Occipital lobe (tissue), 2 donors: ENCODE data around the gene LRP1-AS. TPM values are rescaled to one million over a fixed set of nuclear protein-coding genes. Genes with fewer than 3 reads are reported as not detected.

ENCODE experiments used
- DNase-seq: peaks from one replicate; lab custom pipeline; 2025; lab: John Stamatoyannopoulos, UW
- total RNA-seq: library from RNA; depleted of rRNA; stranded (reverse); fragments of >200 nt; gene quantifications from one replicate; pipeline ENCODE4 v1.2.3, GENCODE V29; 2014

Gene LRP1-AS
- total RNA-seq, 1 donor from 2014 or later: not detected

DNA sequence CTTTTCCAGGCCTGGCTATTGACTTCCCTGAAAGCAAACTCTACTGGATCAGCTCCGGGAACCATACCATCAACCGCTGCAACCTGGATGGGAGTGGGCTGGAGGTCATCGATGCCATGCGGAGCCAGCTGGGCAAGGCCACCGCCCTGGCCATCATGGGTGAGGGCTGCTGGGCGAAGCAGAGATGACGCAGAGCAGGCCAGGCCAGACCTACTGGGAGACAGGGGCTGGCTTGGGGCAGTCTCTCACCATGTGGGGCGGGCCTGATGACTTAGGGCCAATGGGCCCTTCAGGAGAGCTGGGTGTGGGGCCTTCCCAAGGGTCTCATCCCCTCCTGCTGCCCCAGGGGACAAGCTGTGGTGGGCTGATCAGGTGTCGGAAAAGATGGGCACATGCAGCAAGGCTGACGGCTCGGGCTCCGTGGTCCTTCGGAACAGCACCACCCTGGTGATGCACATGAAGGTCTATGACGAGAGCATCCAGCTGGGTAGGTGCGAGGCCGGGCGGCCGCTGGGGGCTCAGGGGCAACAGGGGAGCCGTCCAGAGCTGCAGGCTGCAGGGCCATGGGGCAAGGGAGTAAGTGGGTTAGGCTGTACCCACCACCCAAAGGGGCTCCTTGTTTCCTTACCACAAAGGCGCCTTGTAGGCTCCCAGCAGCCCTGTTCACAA lies 33.0 kb upstream of the LRP1-AS start:
- no peak for DNase-seq

DNA sequence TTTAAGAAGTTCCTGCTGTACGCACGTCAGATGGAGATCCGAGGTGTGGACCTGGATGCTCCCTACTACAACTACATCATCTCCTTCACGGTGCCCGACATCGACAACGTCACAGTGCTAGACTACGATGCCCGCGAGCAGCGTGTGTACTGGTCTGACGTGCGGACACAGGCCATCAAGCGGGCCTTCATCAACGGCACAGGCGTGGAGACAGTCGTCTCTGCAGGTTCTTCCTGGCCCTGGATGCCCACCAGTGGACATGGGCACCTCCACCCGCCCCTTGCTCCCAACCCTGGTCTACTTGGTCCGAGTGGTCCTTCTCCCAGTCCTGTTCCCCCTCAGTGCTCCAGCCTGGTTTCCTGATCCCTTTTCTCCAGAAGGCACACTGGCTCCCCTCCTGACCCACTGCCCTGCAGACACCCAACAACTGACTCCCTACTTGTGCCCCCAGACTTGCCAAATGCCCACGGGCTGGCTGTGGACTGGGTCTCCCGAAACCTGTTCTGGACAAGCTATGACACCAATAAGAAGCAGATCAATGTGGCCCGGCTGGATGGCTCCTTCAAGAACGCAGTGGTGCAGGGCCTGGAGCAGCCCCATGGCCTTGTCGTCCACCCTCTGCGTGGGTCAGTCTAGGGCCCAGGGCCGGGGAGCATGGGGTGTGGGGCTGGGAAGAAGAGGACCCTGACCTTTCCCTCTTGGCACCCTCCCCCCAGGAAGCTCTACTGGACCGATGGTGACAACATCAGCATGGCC lies 32.1 kb upstream of the LRP1-AS start:
- no peak for DNase-seq

DNA sequence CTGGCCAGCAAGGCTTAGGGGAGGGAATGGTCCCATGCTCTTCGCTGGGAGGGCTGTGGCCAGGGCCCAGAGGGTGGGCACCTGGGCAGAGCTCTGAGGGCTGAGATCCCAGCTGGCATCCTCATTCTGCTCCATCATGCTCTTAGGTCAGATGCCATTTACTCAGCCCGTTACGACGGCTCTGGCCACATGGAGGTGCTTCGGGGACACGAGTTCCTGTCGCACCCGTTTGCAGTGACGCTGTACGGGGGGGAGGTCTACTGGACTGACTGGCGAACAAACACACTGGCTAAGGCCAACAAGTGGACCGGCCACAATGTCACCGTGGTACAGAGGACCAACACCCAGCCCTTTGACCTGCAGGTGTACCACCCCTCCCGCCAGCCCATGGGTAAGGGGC lies 30.8 kb upstream of the LRP1-AS start:
- no peak for DNase-seq

- no peak for DNase-seq
Observed at GRCh38 chr12:57177354-57177753, 29.9 kb upstream of the LRP1-AS start.

GRCh38 chr12:57176846-57177245 lies 29.4 kb upstream of the LRP1-AS start:
- no peak for DNase-seq

GRCh38 chr12:57176139-57176477 lies 28.7 kb upstream of the LRP1-AS start:
- DNase-seq: no peak

DNA sequence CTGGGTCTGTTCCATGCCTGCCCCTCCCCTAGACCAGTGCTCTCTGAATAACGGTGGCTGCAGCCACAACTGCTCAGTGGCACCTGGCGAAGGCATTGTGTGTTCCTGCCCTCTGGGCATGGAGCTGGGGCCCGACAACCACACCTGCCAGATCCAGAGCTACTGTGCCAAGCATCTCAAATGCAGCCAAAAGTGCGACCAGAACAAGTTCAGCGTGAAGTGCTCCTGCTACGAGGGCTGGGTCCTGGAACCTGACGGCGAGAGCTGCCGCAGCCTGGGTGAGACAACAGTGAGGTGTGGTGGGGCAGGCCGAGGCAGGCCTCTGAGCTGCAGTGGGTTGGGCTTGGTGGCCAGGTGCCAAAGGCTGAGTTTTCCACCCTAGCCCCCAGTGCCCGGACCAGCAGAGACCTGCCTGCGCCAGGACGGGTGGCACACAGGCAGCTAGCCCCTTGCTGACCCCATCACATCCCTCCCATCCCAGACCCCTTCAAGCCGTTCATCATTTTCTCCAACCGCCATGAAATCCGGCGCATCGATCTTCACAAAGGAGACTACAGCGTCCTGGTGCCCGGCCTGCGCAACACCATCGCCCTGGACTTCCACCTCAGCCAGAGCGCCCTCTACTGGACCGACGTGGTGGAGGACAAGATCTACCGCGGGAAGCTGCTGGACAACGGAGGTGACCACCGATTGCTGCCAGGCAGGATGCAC lies 28.2 kb upstream of the LRP1-AS start:
- DNase-seq: peak; percentile 26

- no peak for DNase-seq
Observed at GRCh38 chr12:57173683-57174082, 26.3 kb upstream of the LRP1-AS start.

GRCh38 chr12:57173089-57173488 lies 25.7 kb upstream of the LRP1-AS start:
- no peak for DNase-seq

- no peak for DNase-seq
Observed at GRCh38 chr12:57171668-57172067, 24.2 kb upstream of the LRP1-AS start.

GRCh38 chr12:57170927-57171326 lies 23.5 kb upstream of the LRP1-AS start:
- DNase-seq: no peak

DNA sequence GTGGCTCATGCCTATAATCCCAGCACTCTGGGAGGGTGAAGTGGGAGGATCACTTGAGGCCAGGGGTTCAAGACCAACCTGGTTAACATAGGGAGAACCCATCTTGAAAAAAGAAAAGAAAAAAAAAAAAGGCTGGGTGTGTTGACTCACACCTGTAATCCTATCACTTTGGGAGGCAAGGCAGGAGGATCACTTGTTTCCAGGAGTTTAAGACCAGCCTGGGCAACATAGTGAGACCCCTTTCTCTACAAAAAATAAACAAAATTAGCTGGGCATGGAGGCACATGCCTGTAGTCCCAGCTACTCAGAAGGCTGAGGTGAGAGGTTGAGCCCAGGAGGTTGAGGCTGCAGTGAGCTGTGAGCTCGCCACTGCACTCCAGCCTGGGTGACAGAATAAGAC lies 23.0 kb upstream of the LRP1-AS start:
- no peak for DNase-seq

DNA sequence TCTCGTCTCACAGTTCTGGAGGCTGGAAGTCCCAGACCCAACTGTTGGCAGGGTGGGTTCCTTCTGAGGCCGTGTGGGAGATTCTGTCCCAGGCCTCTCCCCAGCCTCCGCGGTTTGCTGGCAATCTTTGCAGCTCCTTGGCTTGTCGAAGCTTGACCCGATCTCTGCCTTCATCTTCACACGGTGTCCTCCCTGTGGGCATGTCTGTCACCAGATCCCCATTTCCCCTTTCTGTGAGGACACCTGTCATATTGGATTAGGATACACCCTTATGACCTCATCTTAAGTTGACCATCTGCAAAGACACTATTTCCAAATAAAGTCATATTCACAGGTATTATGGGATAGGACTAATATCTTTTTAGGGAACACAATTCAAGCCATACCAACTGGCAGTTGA lies 22.6 kb upstream of the LRP1-AS start:
- no peak for DNase-seq

GRCh38 chr12:57169046-57169795 lies 21.8 kb upstream of the LRP1-AS start:
- DNase-seq: peak; percentile 57

DNA sequence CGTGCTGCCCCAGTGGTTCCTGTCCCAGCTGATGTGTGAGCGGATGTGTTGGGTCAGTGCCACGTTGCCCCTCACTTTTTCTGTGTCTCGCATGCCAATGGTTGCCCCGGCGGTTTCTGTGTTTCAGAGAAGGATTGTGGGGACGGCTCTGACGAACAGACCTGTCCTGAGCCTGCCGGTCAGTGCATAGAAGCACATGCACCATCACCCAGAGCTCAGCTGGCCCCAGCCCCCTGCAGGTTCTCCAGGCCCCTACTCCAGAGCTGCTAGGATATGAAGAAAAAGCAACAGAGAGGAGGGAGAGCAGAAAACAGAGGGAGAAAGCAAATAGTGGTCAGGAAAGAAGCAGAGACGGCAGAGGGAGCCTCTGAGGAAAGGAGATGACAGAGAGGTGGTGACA lies 20.6 kb upstream of the LRP1-AS start:
- no peak for DNase-seq

- peak; percentile 14 for DNase-seq
Observed at GRCh38 chr12:57166971-57167371, 19.6 kb upstream of the LRP1-AS start.

- DNase-seq: no peak
Observed at GRCh38 chr12:57165741-57166140, 18.3 kb upstream of the LRP1-AS start.

GRCh38 chr12:57164966-57165625 lies 17.7 kb upstream of the LRP1-AS start:
- no peak for DNase-seq

DNA sequence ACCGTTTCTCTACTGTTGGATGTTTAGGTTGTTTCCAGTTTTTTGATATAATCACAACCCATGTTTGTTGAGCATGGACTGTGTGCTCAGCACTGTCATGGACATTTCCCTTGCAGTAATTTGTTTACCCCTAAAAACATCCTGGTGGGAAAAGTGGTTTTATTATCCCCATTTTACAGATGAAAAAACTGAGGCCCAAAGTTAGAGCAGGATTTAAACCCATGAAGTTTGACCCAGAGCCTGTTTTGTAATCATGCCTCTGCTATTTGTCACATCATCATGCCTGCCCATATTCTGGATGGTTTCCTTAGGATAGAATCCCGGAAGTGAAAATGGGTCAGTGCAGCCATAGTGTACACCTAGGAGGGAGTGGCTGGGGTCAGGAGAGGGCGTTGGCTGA lies 17.0 kb upstream of the LRP1-AS start:
- DNase-seq: no peak

GRCh38 chr12:57162553-57163125 lies 15.2 kb upstream of the LRP1-AS start:
- DNase-seq: no peak

DNA sequence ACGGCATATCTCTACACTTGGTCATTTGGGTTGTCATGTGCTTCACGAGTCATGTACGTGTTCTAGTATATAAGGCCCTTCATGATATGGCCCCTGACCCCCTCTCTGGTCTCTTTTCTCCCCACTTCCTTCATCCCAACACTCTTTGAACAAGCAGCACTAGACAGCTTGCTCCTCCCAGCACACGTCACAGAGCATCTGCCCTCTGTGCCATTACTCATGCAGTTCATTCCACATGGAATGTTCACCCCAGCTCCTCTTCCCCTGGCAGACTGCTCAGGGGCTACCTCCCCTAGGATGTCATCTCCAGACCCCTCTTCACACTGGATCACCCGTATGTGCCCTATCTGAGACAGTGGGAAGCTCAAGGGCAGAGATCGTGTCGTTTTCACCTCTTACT lies 14.1 kb upstream of the LRP1-AS start:
- no peak for DNase-seq
